NCI-H187 (cell line): ENCODE results near the gene SMURF1.

Source experiments
- DNase-seq, 2 experiments: peaks; one replicate each; lab custom pipeline; 2025; lab: John Stamatoyannopoulos, UW

The SMURF1 gene

GRCh38 chr7:99029466-99030435, 114.2 kb downstream of the SMURF1 start:
- no peak for DNase-seq

DNA sequence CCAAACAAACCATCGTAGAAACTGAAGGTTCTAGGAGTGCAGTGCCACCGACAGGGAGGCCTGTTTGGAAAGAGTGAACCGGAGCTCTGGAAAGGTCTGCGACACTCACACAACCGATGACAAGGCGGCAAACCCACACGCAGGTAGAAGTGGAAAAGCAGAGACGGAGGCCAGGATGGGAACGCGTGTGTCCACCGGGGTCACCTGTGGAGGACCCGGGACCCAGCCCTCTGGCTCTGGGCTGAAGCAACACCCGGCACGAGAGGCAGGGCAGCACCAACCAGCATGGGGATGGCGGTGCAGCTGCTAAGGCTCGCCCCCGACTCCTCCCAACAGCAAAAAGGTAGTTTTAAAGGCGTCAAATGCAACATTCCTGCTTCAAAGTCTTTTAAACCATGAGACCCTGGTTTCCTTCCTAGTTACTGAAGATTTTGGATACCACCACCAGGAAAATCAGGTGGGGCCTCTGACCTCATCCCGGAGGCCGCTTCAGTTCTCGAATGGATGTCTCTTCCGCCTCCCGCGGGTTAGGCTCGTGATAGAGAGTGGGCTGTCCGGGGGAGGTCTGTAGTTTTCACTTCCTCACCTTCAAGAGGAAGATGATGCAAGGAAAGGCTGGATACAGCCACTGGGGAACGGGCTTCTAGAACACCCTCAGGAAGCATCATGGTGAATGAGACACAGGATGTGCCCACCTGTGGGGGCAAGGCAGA, 115.5 kb downstream of the SMURF1 start:
- no peak for DNase-seq

GRCh38 chr7:99027841-99028240, 116.1 kb downstream of the SMURF1 start:
- DNase-seq = no peak

DNA sequence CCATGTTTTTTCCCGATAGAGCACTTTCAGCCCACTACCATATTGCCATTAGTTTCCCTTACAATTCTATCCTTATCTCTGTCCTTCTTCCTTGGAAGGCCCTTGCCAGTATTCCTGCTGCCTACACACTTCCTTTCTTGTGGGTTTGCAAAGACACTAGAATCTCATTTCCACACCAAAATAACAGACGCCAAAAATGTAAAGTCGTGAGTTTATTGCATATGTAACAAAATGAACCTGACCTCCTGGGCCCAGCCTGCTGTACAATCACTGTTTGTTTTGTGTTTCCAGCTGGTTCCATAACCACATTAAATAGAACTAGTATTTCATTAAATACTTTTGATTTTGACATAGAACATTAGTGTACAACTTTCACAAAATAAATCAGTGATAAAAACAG, 116.7 kb downstream of the SMURF1 start:
- DNase-seq = no peak

DNA sequence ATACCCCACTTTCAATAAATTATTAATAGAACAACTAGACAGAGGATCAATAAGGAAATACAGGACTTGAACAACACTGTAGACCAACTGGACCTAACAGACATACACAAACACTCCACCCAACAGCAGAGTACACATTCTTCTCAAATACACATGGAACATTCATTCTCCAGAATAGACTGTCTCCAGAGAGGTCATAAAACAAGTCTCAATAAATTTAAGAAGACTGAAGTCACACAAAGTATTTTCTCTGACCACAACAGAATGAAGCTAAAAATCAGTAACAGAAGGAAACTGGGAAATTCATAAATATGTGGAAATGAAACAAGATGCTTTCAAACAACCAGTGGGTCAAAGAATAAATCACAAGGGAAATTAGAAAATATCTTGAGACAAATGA, 119.8 kb downstream of the SMURF1 start:
- no peak for DNase-seq

DNA sequence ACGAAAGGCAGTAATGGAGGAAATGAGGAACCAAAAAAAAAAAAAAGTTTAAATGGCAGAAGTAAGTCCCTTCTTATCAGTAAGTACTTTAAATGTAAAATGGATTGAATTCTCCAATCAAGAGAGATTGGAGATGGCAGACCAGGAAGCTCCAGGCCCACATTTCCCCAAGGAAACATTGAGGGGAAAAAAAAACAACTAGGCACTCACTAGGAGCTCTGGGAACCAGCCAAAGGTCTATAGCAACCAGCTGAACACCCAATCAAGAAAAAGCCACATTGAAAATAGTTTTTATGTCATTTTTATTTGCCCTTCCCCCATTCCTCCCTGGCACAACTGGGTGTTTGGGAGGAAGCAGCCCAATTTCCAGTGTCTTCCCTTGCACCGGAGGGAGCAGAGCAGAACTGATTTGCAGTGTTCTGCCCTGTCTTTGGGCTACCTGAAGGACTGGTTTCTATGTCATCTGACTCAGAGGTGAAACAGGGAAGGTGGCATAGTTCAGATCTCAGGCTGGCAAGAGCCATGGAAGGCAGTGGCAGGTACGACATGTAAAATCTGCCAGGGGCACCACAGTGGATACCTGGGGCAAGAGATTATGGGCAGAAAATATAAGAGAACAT, 121.9 kb downstream of the SMURF1 start:
- no peak for DNase-seq

GRCh38 chr7:99020413-99020715, 123.5 kb downstream of the SMURF1 start:
- DNase-seq = no peak

DNA sequence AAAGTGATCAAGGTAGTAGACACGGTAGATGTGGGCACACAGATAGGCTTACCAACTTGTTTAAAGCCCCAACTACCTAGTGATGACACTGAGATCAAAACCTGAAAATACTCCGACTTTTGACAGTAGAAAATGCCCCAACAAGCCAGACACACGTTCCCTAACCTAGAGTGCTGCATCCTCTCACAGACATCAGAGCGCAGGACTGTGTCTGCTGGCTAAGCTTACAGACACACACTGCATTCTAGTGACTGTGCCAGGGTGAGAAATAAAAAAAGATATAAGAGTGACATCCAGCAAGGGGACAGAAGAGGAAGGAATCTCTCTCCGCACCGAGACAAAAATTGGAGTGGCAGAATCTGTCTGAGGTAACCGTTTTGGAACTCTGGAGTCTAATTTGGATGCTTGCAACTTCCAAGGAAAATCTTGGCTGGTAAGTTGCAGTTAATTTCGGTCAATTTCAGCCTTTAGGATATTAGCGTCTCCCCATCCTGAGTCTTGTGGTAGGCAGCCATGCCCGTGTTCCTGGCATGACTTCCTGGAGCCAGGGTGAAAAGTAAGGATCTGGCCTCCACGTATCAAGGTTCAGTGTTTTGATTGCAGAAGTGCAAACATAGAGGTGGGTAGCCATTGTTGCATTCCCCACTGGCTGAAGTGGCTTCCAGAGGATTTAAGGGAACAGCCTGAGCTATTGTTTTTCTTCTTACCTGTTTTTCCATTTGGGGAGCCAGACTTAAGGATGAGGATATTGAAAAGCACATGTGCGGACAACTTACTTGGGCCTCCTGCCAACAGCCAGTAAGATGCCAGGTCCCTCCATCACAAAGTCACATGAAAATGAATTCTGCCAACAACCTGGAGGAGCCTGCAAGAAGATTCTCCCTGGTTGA, 124.1 kb downstream of the SMURF1 start:
- no peak for DNase-seq

GRCh38 chr7:99016196-99016595, 127.7 kb downstream of the SMURF1 start:
- DNase-seq = no peak

GRCh38 chr7:99014113-99014985, 129.6 kb downstream of the SMURF1 start:
- DNase-seq = no peak

DNA sequence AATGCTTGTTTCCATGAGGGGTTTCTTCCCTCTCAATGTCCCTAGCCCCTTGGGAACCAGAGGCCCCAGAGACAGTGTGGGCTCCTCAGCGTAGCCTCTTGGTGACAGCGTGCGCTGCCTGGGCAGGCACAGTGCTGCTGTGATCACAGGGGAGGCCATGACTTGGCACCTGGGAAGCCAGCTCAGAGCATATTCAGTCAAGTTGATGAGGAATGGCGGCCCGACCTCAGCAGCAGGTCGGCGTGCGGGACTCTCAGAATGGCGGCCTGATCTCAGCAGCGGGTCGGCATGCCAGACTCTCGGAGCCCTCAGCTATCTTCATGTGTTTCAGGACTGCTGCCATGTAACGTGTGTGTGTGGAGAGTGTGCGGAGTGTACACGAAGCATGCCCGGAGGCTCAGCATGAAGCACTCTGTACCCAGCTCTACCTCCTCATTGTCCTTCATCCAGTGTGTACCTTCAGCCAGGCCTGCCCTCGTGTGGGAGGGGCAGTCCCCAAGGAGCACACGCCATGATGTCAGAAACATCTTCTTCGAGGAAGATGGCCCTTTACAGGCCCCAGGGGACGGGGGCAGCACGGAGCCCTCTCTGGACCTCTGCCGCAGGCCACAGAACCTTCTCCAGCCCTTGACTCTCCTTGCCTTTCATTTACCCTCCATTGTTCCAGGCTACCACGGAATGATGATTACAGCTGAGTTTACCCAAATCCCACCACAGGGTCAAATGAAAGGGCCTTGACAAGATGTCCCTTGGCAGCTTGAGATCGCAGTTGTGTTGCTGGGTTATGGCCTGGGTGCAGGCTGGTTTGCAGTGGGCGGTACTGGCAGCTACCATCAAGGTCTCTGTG, 130.4 kb downstream of the SMURF1 start:
- DNase-seq = no peak

DNA sequence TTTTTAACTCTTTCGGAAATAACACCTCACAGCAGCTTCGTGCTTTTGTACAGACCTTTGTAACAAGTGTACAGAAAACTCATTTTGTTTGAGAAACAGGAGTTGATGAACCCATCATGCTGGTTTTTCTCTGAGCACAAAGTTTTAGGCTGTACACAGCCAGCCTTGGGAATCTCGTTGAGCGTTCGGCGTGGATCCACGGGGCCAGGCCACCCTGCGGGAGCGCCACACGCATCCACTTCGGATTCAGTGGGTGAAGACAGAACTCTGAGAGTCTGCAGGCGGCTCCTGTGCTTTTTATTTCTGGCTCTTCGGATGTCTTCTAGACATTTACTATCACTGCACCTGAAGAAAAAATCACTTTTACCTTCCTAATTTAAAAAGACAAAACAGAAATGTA, 131.2 kb downstream of the SMURF1 start:
- DNase-seq = no peak

- DNase-seq = no peak
Measured at GRCh38 chr7:99011706-99012404, 132.1 kb downstream of the SMURF1 start.

- no peak for DNase-seq
Measured at GRCh38 chr7:99011341-99011705, 132.6 kb downstream of the SMURF1 start.

DNA sequence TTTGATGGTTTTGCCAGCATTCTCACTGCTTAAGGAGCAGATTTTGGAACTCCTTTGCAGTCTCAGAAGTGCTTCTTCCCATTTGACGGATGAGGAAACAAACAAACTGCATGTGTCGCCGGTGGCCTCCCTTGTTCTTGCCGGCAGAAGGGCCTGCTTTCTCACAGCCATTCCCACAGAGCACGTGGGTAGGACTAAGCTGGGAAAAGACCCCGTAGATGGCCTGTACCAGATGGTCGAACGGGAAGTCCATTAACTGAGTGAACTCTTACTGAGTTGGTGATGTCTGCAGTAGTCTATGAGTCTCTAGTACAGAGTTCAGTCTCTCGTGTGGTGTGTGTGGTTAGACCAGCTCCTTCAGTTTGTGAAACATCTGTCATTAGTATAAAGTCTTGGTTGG, 133.6 kb downstream of the SMURF1 start:
- DNase-seq = no peak

DNA sequence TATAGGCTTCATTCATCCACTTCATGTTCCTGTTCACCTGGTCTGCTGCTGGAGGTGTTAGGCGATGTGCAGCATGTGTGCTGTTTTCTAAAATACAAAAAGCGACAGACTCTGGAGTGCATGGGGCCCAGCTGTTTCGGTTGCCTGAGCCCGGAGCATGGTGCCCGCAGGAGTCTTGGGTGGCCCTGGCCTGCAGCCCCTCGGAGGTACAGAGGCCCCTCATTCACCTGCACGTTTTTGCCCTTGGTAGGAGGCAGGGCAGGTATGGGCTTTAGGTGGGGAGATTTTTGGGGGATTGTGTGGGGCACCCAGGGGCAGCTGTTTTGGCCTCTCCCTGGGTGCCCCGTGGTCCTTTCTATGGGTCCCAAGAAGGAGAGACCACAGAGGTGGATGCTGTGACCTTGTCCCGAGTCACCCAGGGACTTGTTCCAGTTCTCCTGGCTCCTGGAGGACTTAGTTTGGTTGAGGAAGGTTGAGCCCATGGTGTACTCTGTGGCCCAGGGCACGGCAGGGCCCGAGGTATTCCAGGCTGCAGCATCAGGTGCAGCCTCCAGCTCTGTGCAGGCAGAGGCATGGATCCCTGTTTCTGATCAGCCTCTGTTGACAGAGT, 134.9 kb downstream of the SMURF1 start:
- DNase-seq = no peak

- no peak for DNase-seq
Measured at GRCh38 chr7:99008181-99008631, 135.7 kb downstream of the SMURF1 start.

DNA sequence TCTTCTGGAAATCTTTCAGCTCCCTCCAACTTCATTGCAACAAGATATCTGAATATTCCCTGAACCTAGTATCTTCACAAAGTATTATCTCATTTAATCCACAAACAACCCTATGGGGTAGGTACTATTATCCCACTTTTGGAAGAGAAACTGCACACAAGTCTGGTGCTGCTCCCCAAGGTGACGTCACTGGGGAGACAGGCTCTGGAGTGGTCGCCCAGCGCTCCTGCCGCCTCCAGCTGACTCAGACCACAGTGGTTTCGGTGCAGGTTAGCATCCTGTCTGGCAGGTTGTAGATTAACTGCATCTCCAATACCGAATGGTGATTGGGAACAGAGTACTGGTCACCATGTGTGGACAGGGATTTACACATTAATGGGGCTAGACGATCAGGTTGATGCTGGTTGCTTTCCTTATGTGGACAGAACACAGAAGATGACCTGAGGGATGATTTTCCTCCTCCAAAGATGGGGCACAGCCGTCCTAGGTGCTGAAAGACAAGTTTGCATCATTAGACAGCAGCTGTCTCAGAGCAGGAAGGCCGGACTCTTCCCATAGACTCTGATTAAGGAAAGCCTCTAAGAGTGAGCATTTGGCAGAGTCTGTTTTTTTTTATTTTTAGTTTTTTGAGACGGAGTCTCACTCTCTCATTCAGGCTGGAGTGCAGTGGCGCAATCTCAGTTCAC, 137.0 kb downstream of the SMURF1 start:
- no peak for DNase-seq
